Central memory CD4-positive, alpha-beta T cell (primary cell): ENCODE measurements around the gene SDK1.

Source experiments
- DNase-seq: peaks from one replicate; pipeline ENCODE4 v3.0.0; 2022

SDK1 gene

GRCh38 chr7:3893151-3893788 lies 592.2 kb downstream of the SDK1 start:
- DNase-seq, result no peak

- no peak for DNase-seq
These were observed 592.7 kb downstream of the SDK1 start for GRCh38 chr7:3893789-3894153.

- no peak for DNase-seq
These were observed 594.5 kb downstream of the SDK1 start for GRCh38 chr7:3895341-3896116.

GRCh38 chr7:3896169-3896765 lies 595.2 kb downstream of the SDK1 start:
- no peak for DNase-seq

GRCh38 chr7:3897430-3898372 lies 596.6 kb downstream of the SDK1 start:
- peak; percentile 40 for DNase-seq

- DNase-seq, result no peak
These were observed 598.5 kb downstream of the SDK1 start for GRCh38 chr7:3899559-3899991.

GRCh38 chr7:3908153-3908552 lies 607.1 kb downstream of the SDK1 start:
- DNase-seq, result no peak

- DNase-seq, result no peak
These were observed 608.1 kb downstream of the SDK1 start for GRCh38 chr7:3909128-3909527.

GRCh38 chr7:3910054-3910453 lies 609.0 kb downstream of the SDK1 start:
- DNase-seq, result no peak

GRCh38 chr7:3911685-3912084 lies 610.6 kb downstream of the SDK1 start:
- no peak for DNase-seq

- DNase-seq, result no peak
These were observed 611.2 kb downstream of the SDK1 start for GRCh38 chr7:3912291-3912690.

- DNase-seq, result no peak
These were observed 613.2 kb downstream of the SDK1 start for GRCh38 chr7:3914051-3914775.

- DNase-seq, result no peak
These were observed 614.4 kb downstream of the SDK1 start for GRCh38 chr7:3915337-3915878.

GRCh38 chr7:3916146-3916545 lies 615.1 kb downstream of the SDK1 start:
- DNase-seq, result no peak

GRCh38 chr7:3917436-3917835 lies 616.4 kb downstream of the SDK1 start:
- DNase-seq, result no peak

- DNase-seq, result no peak
These were observed 617.5 kb downstream of the SDK1 start for GRCh38 chr7:3918576-3918975.

GRCh38 chr7:3922175-3922635 lies 621.2 kb downstream of the SDK1 start:
- DNase-seq, result no peak

- DNase-seq, result no peak
These were observed 622.4 kb downstream of the SDK1 start for GRCh38 chr7:3923307-3923918.

GRCh38 chr7:3924277-3924676 lies 623.2 kb downstream of the SDK1 start:
- no peak for DNase-seq

GRCh38 chr7:3927446-3928110 lies 626.5 kb downstream of the SDK1 start:
- no peak for DNase-seq
